HCT116 (cell line): ENCODE measurements around the gene RIN3.

Experiments used
- CBX3 ChIP-seq: IDR thresholded peaks from 2 replicates; pipeline ENCODE4 v1.6.1; 2012; ENCODE audit warnings: low read depth
- CEBPB ChIP-seq: IDR thresholded peaks from 2 replicates; pipeline ENCODE4 v1.6.1; 2012; ENCODE audit warnings: low read depth
- CTCF ChIP-seq, 3 experiments: fragments of 200-600 bp in 1 of 3; sonication (generic) in 1 of 3; IDR thresholded peaks in 2 of 3; conservative IDR thresholded peaks in 1 of 3; 2 replicates each; pipeline ENCODE4 v1.5.1; 2012 to 2017; ENCODE audit warnings: low read depth in 2 of 3, low read length in 2 of 3, antibody characterized with exemption in 1 of 3, borderline replicate concordance in 1 of 3, control low read depth in 1 of 3, mild to moderate bottlenecking in 1 of 3, mixed read lengths in 1 of 3, mixed run types in 1 of 3, moderate library complexity in 1 of 3; ENCODE audit not compliant: insufficient read depth in 1 of 3
- EZH2 ChIP-seq: fragments of 200-600 bp; sonication (generic); IDR thresholded peaks from 2 replicates; pipeline ENCODE4 v1.6.1; 2017; ENCODE audit warnings: antibody characterized with exemption, mixed run types
- JUND ChIP-seq: IDR thresholded peaks from 2 replicates; pipeline ENCODE4 v1.6.1; 2012
- POLR2A ChIP-seq: IDR thresholded peaks from 2 replicates; pipeline ENCODE4 v1.7.0; 2011; ENCODE audit warnings: borderline replicate concordance; ENCODE audit not compliant: insufficient read depth, insufficient read length; ENCODE audit errors: extremely low read depth
- POLR2AphosphoS5 ChIP-seq: IDR thresholded peaks from 2 replicates; pipeline ENCODE4 v1.6.1; 2011; ENCODE audit warnings: mild to moderate bottlenecking, low read depth, low read length, moderate library complexity
- TF ChIP-seq, protein P1 (sequence below): IDR thresholded peaks from 2 replicates; pipeline ENCODE4 v1.6.1; 2012; ENCODE audit warnings: low read depth

GRCh38 chr14:92686411-92686899, 172.9 kb downstream of the RIN3 start:
- TF ChIP-seq, protein P1, sequence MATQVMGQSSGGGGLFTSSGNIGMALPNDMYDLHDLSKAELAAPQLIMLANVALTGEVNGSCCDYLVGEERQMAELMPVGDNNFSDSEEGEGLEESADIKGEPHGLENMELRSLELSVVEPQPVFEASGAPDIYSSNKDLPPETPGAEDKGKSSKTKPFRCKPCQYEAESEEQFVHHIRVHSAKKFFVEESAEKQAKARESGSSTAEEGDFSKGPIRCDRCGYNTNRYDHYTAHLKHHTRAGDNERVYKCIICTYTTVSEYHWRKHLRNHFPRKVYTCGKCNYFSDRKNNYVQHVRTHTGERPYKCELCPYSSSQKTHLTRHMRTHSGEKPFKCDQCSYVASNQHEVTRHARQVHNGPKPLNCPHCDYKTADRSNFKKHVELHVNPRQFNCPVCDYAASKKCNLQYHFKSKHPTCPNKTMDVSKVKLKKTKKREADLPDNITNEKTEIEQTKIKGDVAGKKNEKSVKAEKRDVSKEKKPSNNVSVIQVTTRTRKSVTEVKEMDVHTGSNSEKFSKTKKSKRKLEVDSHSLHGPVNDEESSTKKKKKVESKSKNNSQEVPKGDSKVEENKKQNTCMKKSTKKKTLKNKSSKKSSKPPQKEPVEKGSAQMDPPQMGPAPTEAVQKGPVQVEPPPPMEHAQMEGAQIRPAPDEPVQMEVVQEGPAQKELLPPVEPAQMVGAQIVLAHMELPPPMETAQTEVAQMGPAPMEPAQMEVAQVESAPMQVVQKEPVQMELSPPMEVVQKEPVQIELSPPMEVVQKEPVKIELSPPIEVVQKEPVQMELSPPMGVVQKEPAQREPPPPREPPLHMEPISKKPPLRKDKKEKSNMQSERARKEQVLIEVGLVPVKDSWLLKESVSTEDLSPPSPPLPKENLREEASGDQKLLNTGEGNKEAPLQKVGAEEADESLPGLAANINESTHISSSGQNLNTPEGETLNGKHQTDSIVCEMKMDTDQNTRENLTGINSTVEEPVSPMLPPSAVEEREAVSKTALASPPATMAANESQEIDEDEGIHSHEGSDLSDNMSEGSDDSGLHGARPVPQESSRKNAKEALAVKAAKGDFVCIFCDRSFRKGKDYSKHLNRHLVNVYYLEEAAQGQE = no peak
- TF ChIP-seq CTCF (IDR thresholded peaks at IDR 0.05 in 2 of 3, conservative IDR thresholded peaks at IDR 0.05 in 1 of 3; ENCODE audit: borderline replicate concordance in 1 of 3, insufficient read depth in 1 of 3, low read depth in 2 of 3, low read length in 2 of 3) (no peak), CEBPB (no peak), POLR2A (no peak), CBX3 (no peak), POLR2AphosphoS5 (no peak), JUND (no peak), EZH2 (no peak)
